Activated CD4-positive, alpha-beta T cell treated with anti-CD3 and anti-CD28 coated beads for 36 hours (primary cell): ENCODE measurements around the gene TTC3. TPM values are rescaled to one million over a fixed set of nuclear protein-coding genes. Genes with fewer than 3 reads are reported as not detected.
A peak's percentile ranks its signal among the peaks of the same experiment; 100 is the strongest.

ENCODE experiments used
- ATAC-seq: fragments of 200-7000 bp; cut with Tn5 transposase; one replicate; pipeline ENCODE4 v1.10.0; 2021; ENCODE audit warnings: mild to moderate bottlenecking, moderate library complexity
- CTCF ChIA-PET: fragments of 350-600 bp; sonication (Branson Sonifier 250); formaldehyde crosslinking; loops from one replicate; lab custom pipeline; 2021; ENCODE audit warnings: antibody characterized with exemption; lab: Charles Lee
- POLR2A ChIA-PET: fragments of 350-600 bp; sonication (Branson Sonifier 250); formaldehyde crosslinking; loops from one replicate; lab custom pipeline; 2021; ENCODE audit warnings: antibody characterized with exemption, inconsistent platforms; lab: Charles Lee
- DNase-seq: peaks from one replicate; pipeline ENCODE4 v3.0.0-alpha.2; 2020
- H3K27ac Mint-ChIP-seq: one replicate; pipeline ENCODE4 v1.8.0; 2021; ENCODE audit warnings: mixed read lengths
- H3K27me3 Mint-ChIP-seq: one replicate; pipeline ENCODE4 v1.8.0; 2021; ENCODE audit warnings: mixed read lengths
- H3K36me3 Mint-ChIP-seq: one replicate; pipeline ENCODE4 v1.8.0; 2021; ENCODE audit warnings: low read depth, mixed read lengths
- H3K4me1 Mint-ChIP-seq: one replicate; pipeline ENCODE4 v1.8.0; 2021; ENCODE audit warnings: mixed read lengths
- H3K4me3 Mint-ChIP-seq: one replicate; pipeline ENCODE4 v1.8.0; 2021; ENCODE audit warnings: mild to moderate bottlenecking, moderate library complexity, mixed read lengths
- H3K9me3 Mint-ChIP-seq: one replicate; pipeline ENCODE4 v1.8.0; 2021; ENCODE audit warnings: low read depth, mixed read lengths
- intact Hi-C, 2 experiments: fragments of 100-400 bp; cut with DNase I in 1 of 2; cut with micrococcal nuclease in 1 of 2; formaldehyde crosslinking; loops; one replicate each; pipeline versions ENCODE4 v1.14.2 to v1.15.1; 2022 to 2024; cut with DNase I, micrococcal nuclease
- total RNA-seq, 2 experiments: library from RNA; stranded (reverse); gene quantifications; one replicate each; pipeline ENCODE4 v1.2.3, GENCODE V29; 2021

Gene TTC3
- total RNA-seq, 2 experiments from 2014 or later, result 65.1 to 78.9 TPM

- DNase-seq (no peak), ATAC-seq (no peak)
- Mint-ChIP-seq H3K4me1 (peaks cover 47% of the 10 kb centered on the region), H3K36me3 (peaks cover 12% of the 10 kb centered on the region), H3K27me3 (no peaks in the 10 kb centered on the region), H3K9me3 (peaks cover 2% of the 10 kb centered on the region), H3K27ac (no peak overlapping the region), H3K4me3 (no peak overlapping the region)
- intact Hi-C loops, result loop anchor here (5.0 to 10.0 kb wide), 3 partner anchors 99 to 1729 kb away; partner anchors contain the start of gene ETS2 (in 1 of the 2)
- ChIA-PET POLR2A (no interaction called here), CTCF (interaction anchor here (0.6 kb wide), 1 partner anchor 66 kb away, joined by 3 read pairs; no protein-coding TSS in a partner anchor)
These were observed 3.2 kb downstream of the TTC3 start for GRCh38 chr21:37076087-37076850.

GRCh38 chr21:37077403-37077802 lies 4.3 kb downstream of the TTC3 start:
- ATAC-seq (no peak), DNase-seq (no peak)
- H3K4me3 Mint-ChIP-seq, result no peak overlapping the region
- H3K9me3 Mint-ChIP-seq, result peaks cover 2% of the 10 kb centered on the region
- H3K27me3 Mint-ChIP-seq, result no peaks in the 10 kb centered on the region
- intact Hi-C loops, result loop anchor here (5.0 to 10.0 kb wide), 3 partner anchors 100 to 1727 kb away; partner anchors contain the start of gene ETS2 (in 1 of the 2)
- ChIA-PET CTCF (interaction anchor here (0.6 kb wide), 2 partner anchors 189 to 191 kb away, joined by 4 to 5 read pairs; no protein-coding TSS in a partner anchor), POLR2A (no interaction called here)
- no peak overlapping the region for H3K27ac Mint-ChIP-seq
- peaks cover 43% of the 10 kb centered on the region for H3K4me1 Mint-ChIP-seq
- peaks cover 8% of the 10 kb centered on the region for H3K36me3 Mint-ChIP-seq

- intact Hi-C loops, result loop anchor here (5.0 to 10.0 kb wide), 3 partner anchors 102 to 1725 kb away; partner anchors contain the start of gene ETS2 (in 1 of the 2)
- H3K36me3 Mint-ChIP-seq, result peaks cover 2% of the 10 kb centered on the region
- H3K27ac Mint-ChIP-seq, result no peak overlapping the region
- ATAC-seq (peak; percentile 73), DNase-seq (peak; percentile 53)
- POLR2A ChIA-PET, result no interaction called here
- no peak overlapping the region for H3K4me3 Mint-ChIP-seq
- H3K27me3 Mint-ChIP-seq, result no peaks in the 10 kb centered on the region
- peaks cover 2% of the 10 kb centered on the region for H3K9me3 Mint-ChIP-seq
- H3K4me1 Mint-ChIP-seq, result peaks cover 50% of the 10 kb centered on the region
- CTCF ChIA-PET, result no interaction called here
These were observed 6.3 kb downstream of the TTC3 start for GRCh38 chr21:37079211-37079824.

DNA sequence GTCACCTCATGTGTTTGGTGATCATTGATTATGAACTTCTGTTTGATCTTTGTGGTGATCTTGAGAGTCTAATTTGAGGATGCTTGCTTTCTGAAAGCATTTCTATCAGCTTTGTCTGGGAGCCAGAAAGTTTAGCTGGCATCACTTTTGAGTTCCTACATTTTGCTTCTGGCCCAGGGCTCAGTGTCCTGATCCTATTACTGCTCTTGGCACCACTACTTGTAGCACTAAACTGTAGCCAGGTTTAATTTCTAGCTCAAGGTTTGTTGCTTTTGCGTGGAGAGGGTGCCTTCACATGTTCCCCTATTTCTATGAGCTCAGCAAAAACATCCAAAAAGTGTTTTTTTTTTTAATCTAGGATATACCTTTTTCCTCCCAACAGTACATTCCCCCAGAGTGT lies 9.3 kb downstream of the TTC3 start:
- ChIA-PET POLR2A (no interaction called here), CTCF (interaction anchor here (0.5 to 1.4 kb wide), 8 partner anchors 9 to 1590 kb away, joined by 3 to 5 read pairs (median 3); no protein-coding TSS in a partner anchor)
- DNase-seq, result no peak
- ATAC-seq, result no peak
- intact Hi-C loops, result no loop called here
- Mint-ChIP-seq H3K27me3 (no peaks in the 10 kb centered on the region), H3K36me3 (peaks cover 2% of the 10 kb centered on the region), H3K4me3 (no peak overlapping the region), H3K9me3 (peaks cover 2% of the 10 kb centered on the region), H3K27ac (no peak overlapping the region), H3K4me1 (peaks cover 34% of the 10 kb centered on the region)

DNA sequence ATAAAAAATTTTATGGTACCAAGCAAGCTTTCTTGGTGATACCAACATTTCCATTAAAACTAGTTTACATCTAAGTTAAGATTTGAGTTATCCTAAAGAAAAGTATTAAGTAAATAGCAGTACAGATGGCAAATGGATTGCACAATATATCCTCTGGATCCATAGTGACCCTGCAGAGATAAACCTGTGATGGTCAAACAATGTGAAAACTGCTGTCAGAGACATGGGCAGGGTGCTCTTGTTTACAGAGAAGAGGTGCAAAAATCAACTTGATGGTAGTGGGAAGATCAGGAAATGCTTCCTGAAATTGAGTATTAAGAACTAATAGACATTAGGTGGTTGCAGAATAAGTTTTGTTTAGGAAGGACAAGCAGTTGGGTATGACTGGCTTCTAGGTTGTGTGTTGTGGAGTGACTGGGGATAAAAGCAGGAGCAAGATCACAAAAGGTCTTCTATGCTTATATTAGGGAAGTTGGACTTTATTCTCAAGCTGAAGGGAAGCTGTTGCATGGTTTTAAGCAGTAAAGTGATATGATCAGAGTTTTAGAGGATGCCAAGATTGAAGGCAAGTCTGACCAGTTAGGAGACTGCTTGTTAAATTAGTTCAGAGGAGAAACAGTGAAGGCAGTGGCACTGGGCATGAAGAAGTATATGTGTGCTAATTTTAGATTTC lies 9.9 kb downstream of the TTC3 start:
- no peak for ATAC-seq
- H3K36me3 Mint-ChIP-seq, result peaks cover 2% of the 10 kb centered on the region
- no peak overlapping the region for H3K4me3 Mint-ChIP-seq
- peak overlapping the region; percentile 7 for H3K27ac Mint-ChIP-seq
- ChIA-PET CTCF (interaction anchor here (0.5 to 1.4 kb wide), 5 partner anchors 8 to 1589 kb away, joined by 3 read pairs; no protein-coding TSS in a partner anchor), POLR2A (no interaction called here)
- DNase-seq, result no peak
- H3K4me1 Mint-ChIP-seq, result peaks cover 28% of the 10 kb centered on the region
- H3K27me3 Mint-ChIP-seq, result no peaks in the 10 kb centered on the region
- peaks cover 2% of the 10 kb centered on the region for H3K9me3 Mint-ChIP-seq
- intact Hi-C loops, result no loop called here

DNA sequence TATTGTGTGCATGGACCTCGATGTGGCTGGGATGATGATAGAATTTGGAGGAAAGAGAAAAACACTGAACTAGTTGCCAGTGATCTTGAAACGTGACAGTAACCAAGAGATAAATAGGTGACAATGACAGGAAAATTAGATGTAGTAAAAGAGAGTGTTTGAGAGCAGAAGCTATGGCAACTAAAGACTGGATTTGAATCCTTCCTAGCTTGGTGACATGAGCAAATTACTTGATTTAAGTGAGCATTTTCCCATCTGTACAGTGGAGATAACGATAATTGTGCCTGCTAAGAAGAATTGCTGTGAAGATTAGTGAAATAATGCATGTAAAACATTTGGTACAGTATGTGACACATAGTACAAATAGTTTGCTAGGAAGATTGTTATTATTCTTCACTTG lies 12.7 kb downstream of the TTC3 start:
- Mint-ChIP-seq H3K27ac (no peak overlapping the region), H3K27me3 (no peaks in the 10 kb centered on the region), H3K9me3 (no peaks in the 10 kb centered on the region), H3K4me1 (peaks cover 22% of the 10 kb centered on the region), H3K4me3 (no peak overlapping the region), H3K36me3 (peaks cover 9% of the 10 kb centered on the region)
- intact Hi-C loops, result no loop called here
- no peak for ATAC-seq
- CTCF ChIA-PET, result interaction anchor here (1.8 kb wide), 1 partner anchor 11 kb away, joined by 4 read pairs; no protein-coding TSS in a partner anchor
- no peak for DNase-seq
- POLR2A ChIA-PET, result no interaction called here

DNA sequence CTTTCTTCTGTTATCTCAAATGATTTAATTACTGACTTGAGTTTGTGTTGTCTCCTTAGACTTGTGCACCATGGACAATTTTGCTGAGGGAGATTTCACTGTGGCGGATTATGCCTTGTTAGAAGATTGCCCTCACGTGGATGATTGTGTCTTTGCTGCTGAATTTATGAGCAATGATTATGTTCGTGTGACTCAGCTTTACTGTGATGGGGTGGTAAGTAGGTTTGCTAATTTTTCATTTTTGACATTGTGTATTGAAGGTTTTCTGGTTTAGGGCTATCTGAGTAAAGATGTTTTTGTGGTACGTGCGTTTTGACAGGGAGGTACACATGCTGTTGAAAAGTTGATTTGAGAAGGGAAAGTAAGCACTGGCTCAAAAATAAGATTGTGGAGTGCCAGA lies 14.1 kb downstream of the TTC3 start:
- intact Hi-C loops, result no loop called here
- ATAC-seq (peak; percentile 72), DNase-seq (peak; percentile 11)
- no peak overlapping the region for H3K4me3 Mint-ChIP-seq
- no peaks in the 10 kb centered on the region for H3K27me3 Mint-ChIP-seq
- peaks cover 11% of the 10 kb centered on the region for H3K36me3 Mint-ChIP-seq
- peaks cover 20% of the 10 kb centered on the region for H3K4me1 Mint-ChIP-seq
- H3K27ac Mint-ChIP-seq, result no peak overlapping the region
- no peaks in the 10 kb centered on the region for H3K9me3 Mint-ChIP-seq
- ChIA-PET POLR2A (no interaction called here), CTCF (interaction anchor here (0.7 to 1.1 kb wide), 4 partner anchors 12 to 293 kb away, joined by 3 read pairs; no protein-coding TSS in a partner anchor)

DNA sequence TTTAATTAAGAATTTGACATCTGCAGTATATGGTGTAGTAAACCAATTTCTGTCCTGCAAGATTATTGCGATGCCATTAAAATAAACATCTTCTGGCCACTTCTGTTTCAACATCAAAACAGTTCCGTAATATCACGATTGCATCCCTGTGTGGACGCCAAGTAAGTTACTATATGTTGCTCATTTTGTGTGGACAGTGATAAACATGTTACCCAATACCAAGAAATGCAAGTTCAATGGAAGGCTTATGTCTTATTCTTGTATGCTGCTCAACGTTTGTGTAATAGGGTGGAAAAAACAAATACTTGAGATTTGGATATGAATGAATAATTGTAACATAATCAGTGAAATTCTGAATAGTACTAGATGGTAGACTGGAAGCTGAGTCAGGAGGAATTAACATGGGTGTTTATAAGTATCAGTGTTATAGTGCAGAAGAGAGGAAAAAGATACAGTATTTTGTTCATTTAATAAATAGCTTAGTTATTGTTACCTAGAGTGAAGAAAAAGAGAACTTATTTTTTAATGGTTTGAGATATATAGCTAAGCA lies 15.2 kb downstream of the TTC3 start:
- DNase-seq (no peak), ATAC-seq (no peak)
- intact Hi-C loops, result no loop called here
- Mint-ChIP-seq H3K27ac (no peak overlapping the region), H3K9me3 (no peaks in the 10 kb centered on the region), H3K4me1 (peaks cover 12% of the 10 kb centered on the region), H3K27me3 (no peaks in the 10 kb centered on the region), H3K4me3 (no peak overlapping the region), H3K36me3 (peaks cover 12% of the 10 kb centered on the region)
- CTCF ChIA-PET, result no interaction called here
- POLR2A ChIA-PET, result no interaction called here

DNA sequence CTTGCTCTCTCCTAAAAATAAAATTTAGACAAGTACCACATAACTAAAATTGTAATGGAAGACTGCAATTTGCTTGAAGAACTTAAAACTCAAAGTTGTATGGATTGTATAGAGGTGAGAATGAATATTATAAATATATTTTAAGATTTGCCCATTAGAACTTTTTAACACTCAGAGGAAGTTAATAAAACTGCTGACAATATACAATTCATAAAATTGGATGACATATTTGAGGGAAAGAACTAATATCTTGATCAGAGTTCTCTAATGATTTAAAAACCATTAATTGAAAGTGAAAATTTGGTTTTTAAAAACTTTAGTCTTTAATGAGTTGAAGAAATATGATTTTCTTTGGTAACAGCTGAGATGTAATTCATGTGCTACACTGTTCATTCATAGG lies 20.9 kb downstream of the TTC3 start:
- H3K4me3 Mint-ChIP-seq, result no peak overlapping the region
- no peak overlapping the region for H3K27ac Mint-ChIP-seq
- POLR2A ChIA-PET, result no interaction called here
- DNase-seq (no peak), ATAC-seq (no peak)
- intact Hi-C loops, result no loop called here
- CTCF ChIA-PET, result no interaction called here
- H3K4me1 Mint-ChIP-seq, result peaks cover 5% of the 10 kb centered on the region
- H3K27me3 Mint-ChIP-seq, result no peaks in the 10 kb centered on the region
- peaks cover 32% of the 10 kb centered on the region for H3K36me3 Mint-ChIP-seq
- no peaks in the 10 kb centered on the region for H3K9me3 Mint-ChIP-seq

DNA sequence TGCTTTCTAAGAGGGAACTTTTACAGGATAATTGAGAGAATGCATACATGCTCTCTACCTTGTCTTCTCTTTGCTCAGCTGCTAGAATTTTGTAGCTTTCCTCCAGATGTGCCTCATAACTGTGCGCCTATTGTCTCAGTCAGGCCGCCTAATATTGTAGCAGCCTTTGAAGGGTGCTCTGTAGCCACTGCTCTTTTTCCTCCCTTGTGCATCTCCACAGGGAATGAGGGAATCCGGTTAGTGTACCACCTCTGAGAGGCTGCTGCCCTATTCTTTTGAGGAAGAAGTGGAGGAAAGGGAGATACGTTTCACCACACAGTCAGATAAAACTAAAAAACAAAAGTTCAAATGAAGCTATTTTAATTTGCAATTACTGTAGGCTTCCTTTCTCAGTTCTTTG lies 22.8 kb downstream of the TTC3 start:
- no peaks in the 10 kb centered on the region for H3K4me1 Mint-ChIP-seq

DNA sequence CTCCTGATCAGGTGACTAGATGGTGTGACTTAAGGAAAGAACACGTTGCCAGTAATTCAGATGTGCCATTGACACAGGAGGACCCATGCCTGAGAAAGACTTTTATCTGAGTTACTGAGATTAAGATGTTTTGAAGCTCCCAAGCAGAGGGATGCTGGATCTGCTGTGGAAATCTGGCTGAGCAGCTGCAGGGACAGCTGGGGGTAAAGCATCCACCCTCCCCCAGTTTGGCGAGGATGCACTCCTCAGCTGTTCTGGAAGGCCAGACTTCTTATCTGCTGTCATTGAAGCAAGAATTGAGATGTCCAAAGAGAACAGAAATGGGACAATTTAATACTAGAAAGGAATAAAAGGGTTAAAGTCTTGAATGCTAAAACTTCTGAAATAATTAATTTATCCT lies 25.7 kb downstream of the TTC3 start:
- Mint-ChIP-seq H3K4me3 (no peak overlapping the region), H3K27ac (no peak overlapping the region), H3K4me1 (no peaks in the 10 kb centered on the region), H3K9me3 (no peaks in the 10 kb centered on the region), H3K27me3 (no peaks in the 10 kb centered on the region), H3K36me3 (peaks cover 26% of the 10 kb centered on the region)
- CTCF ChIA-PET, result interaction anchor here (0.6 to 0.7 kb wide), 3 partner anchors 41 to 460 kb away, joined by 3 to 6 read pairs (median 4); no protein-coding TSS in a partner anchor
- intact Hi-C loops, result no loop called here
- POLR2A ChIA-PET, result no interaction called here
- ATAC-seq (no peak), DNase-seq (no peak)

More for the DNA sequence above, 22.8 kb downstream of the TTC3 start:
- ATAC-seq (no peak), DNase-seq (no peak)
- H3K4me3 Mint-ChIP-seq, result no peak overlapping the region
- ChIA-PET POLR2A (no interaction called here), CTCF (interaction anchor here (0.6 to 1.9 kb wide), 4 partner anchors 10 to 193 kb away, joined by 3 to 4 read pairs (median 4); no protein-coding TSS in a partner anchor)
- H3K27ac Mint-ChIP-seq, result no peak overlapping the region
- intact Hi-C loops, result no loop called here
- peaks cover 27% of the 10 kb centered on the region for H3K36me3 Mint-ChIP-seq
- H3K27me3 Mint-ChIP-seq, result no peaks in the 10 kb centered on the region
- H3K9me3 Mint-ChIP-seq, result no peaks in the 10 kb centered on the region
